GM12873 (cell line): ENCODE results near the gene CTDSPL.

Source experiments
- TF ChIP-seq, protein P1 (sequence below): IDR thresholded peaks from 2 replicates; pipeline ENCODE4 v1.5.1; 2012; ENCODE audit warnings: low read depth, mild to moderate bottlenecking, moderate library complexity, low read length, control low read depth; ENCODE audit not compliant: insufficient read depth; ENCODE audit errors: missing control alignments

The CTDSPL gene

DNA sequence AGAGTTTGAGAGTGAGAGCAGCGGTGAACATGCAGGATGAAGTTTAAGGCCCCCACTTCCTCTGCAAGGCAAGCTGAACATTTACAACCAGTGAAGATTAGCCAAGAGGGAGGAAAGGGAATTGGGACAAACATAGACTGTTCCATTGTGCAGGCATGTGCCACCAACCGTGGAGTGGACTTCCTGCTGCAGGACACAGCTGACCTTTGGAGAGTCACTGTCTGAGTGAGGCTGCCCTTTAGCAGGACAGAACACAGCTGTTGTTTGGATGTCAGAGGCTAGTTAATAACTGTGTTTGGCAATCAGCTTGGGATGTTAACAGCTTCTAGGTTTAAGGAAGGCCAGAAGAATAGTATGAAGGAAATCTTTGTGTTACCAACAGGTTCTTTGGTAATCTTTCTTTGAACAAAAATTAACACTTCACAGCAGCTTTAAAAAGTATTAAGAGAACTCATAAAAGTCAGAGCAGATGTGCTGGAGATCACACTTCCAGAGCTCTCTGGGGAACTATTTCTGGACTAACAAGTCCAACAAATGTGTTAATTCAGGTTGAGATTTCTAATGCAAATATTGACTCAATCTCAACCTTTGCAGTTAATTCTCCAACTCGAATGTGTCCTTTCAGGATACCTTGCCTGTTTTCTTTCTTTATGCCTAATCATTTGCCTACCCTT is 31.4 kb downstream of the CTDSPL start:
- TF ChIP-seq, protein P1, sequence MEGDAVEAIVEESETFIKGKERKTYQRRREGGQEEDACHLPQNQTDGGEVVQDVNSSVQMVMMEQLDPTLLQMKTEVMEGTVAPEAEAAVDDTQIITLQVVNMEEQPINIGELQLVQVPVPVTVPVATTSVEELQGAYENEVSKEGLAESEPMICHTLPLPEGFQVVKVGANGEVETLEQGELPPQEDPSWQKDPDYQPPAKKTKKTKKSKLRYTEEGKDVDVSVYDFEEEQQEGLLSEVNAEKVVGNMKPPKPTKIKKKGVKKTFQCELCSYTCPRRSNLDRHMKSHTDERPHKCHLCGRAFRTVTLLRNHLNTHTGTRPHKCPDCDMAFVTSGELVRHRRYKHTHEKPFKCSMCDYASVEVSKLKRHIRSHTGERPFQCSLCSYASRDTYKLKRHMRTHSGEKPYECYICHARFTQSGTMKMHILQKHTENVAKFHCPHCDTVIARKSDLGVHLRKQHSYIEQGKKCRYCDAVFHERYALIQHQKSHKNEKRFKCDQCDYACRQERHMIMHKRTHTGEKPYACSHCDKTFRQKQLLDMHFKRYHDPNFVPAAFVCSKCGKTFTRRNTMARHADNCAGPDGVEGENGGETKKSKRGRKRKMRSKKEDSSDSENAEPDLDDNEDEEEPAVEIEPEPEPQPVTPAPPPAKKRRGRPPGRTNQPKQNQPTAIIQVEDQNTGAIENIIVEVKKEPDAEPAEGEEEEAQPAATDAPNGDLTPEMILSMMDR, result no peak

GRCh38 chr3:37896827-37897226 is 35.1 kb downstream of the CTDSPL start:
- TF ChIP-seq, protein P1, result no peak

DNA sequence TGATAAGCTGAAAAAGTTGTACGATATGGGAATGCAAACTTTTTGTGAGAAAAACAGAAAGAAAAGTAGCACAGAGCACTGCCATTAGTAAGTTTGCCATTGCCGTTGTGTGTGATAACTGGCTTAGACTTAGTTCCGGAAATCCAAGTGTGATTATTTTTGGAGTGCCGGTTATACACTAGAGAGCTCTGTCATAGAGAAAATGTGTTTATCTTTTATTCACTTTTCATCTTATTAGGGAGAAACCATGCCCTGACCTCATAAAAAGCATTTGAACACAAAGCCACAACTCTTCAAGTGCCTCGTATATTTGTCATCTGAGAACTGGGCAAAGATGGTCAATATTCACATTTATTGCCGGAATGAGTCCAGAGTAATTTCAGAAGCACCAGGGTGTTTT is 36.1 kb downstream of the CTDSPL start:
- TF ChIP-seq, protein P1, result no peak

- TF ChIP-seq, protein P1, result no peak
Measured at GRCh38 chr3:37898424-37898823, 36.7 kb downstream of the CTDSPL start.

DNA sequence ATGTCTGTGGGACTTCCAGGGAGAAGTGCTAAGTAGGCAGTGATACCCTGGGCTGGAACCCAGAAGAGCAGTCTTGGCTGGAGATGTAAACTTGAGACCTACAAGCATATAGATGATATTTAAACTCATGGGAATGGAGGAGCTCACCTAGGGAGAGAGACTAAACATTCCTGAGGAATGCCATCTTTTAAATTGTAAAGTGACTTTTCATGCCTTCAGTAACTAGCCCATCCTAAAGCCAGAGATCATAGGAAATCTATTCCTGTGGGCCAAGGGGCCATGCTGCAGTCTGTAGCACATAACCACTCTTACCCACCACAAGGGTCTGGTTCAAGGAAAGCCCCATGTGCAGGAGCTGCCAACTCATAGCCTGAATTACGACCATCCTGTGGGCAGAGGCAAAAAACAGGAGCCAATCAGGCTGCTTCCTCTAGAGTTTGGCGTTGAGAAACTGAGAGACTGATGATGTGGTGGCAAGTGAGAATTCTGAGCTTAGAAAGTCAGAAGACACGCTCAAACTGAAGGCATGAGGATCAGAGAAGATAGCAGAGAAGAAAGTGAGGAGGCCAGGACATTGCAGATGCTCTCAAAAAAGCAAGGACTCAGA is 37.5 kb downstream of the CTDSPL start:
- TF ChIP-seq, protein P1, result no peak

DNA sequence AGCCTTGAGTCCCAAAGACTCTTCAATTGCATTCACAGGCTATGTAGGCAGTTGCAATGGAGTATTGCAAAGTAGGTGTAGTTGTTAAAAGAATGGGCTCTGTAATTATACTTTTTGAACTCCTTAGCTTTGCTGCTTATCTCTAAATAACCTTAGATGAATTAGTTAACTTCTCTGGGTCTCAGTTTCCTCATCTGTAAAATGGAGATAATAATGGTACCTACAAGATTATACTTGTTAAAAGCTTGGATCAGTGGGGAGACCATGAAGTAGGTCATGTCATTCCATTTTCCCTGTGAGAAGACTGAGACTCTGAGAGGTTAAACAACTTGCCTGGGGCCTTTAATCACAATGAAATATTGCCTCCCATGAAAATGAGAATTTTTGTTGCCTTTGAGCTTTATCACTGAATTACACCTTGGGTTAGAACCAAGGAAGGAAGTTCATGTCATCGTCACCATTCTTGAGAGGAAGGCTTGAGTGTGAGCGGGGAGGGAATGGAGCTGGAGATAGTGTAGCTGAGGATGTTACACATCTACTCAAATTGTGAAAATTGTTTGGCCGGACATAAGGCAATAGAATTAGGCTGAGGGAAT is 38.1 kb downstream of the CTDSPL start:
- TF ChIP-seq, protein P1, result no peak

- TF ChIP-seq, protein P1, result no peak
Measured at GRCh38 chr3:37901721-37902120, 40.0 kb downstream of the CTDSPL start.
